Stimulated activated CD4-positive, alpha-beta T cell treated with anti-CD3 and anti-CD28 coated beads, Interleukin-2, amount 100 ng/mL, for 24 hours (primary cell): ENCODE measurements around the gene CBX1.
A peak's percentile ranks its signal among the peaks of the same experiment; 100 is the strongest.

ENCODE experiments used
- DNase-seq, 2 donors: peaks; one replicate each; pipeline ENCODE4 v3.0.0-alpha.2; 2020

CBX1 gene

DNA sequence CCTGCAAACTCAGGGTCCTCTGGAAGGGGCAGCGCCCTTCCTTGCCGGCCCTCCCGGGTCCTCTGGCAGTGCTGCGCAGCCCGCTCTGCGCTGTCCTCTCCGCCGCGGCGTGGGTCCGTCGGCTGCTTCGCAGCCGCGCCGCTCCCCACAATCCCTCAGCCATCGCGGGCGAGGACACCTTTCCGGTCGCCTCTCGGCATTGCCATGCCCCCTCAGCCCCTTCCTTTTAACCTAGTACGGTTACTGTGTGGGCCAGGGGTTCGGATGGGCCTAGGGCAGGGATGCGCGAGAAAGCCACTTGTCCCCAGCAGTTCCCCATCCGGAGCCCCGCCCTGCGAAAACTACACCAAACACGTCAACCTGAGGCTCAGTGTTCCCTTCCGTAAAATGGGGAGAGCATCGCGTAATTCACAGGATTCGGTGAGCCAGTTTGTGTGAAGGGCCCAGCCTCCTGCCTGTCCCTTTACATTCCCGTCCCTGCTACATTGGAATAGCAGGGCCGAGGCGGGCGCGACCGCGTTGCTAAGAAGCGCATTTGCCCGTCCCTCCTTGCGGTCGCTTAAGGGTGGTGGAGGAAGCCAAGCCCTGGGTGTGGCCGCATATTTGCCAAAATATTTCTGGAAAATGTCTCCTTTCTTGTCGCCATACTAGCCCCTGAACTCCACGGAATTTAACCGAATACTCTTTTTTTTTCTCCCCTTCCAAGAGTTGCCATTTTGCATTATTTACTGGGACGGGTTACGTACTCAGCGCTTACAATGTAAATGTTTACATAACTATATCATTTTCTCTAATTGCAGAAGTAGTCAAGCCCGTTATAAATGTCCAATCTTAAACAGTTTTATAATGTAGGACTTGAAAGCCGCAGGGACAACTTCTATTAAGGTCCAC is 76.9 kb downstream of the CBX1 start:
- DNase-seq, result peak; percentile 51 to 55

DNA sequence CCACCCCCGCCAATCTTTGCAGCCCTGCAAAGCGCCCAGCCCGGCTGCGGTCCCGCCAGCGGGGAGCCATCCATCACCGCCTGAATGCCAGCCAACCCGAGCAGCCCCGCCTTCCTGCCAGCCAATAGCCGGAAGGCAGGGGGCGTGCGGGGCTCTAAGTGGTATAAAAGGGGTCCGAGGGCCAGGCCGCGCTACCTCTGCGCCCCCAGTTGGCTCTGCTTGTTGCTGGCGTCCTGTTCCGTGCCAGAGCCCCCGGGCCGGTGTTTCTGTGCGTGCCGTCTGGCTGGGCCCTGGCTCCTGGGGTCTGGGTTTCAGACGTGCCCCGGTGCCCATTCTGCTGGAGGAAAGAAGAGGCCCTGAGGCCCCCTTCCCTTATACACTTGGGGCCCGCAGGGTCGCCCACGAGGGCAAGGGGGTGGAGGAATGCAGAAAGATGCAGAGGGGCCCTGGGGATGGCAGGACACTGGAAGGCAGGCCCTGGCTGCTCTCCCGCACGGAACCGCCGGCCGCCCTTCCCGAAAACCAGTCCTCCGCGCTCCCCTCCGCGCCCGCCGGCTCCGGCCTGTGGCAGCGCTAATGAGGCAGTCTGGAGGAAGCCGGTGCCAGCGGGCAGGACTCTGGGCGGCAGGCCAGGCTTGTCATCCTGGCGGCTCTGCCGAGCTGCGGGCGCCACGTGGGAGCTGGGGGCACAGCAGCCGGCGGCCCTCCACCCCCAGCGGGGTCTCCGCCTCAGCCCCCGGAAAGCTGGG is 77.7 kb downstream of the CBX1 start:
- DNase-seq, result peak; percentile 45 to 62

DNA sequence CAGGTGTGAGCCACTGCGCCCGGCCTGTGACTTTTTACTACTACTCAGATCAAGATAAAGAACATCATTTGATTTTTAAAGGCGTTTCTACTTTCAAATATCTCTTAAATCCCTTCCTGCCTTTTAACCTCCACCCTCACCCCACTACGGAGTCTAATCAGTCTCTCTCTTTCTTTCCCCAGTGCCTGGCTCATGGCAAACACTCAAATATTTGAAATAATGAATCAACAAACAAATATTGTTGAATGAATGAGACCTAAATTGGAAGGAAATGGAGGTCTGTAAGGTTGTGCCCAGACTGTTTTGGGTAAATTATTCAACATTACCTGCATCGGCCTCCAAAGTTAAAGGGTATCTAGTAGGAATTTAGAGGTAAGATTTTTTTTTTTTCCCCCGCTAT is 78.4 kb downstream of the CBX1 start:
- DNase-seq, result no peak

DNA sequence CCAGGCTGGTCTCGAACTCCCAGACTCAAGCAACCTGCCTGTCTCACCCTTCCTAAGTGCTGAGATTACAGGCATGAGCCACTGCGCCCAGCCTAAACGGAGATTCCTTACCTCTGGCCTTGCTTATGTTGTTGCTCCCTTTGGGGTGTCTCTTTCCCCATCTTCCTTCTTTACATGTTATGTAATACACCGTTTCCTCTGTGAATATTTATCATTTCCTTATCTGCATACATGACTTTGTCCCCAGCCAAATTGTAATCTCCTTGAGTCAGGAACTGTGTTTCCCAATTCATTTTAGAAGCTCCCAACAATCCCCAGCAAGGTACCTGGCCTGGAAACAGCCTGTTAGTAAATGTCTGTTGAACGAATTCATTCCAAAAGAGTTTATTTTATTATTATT is 79.3 kb downstream of the CBX1 start:
- no peak for DNase-seq
